Erythroblast (primary cell): ENCODE data around the gene WDR13.

Experiments
- GATA1 ChIP-seq: IDR thresholded peaks from 2 replicates; pipeline ENCODE4 v1.6.1; 2011; ENCODE audit warnings: low read depth, mild to moderate bottlenecking, control low read depth, low read length, moderate library complexity
- POLR2A ChIP-seq: IDR thresholded peaks from 2 replicates; pipeline ENCODE4 v1.6.1; 2011; ENCODE audit warnings: mild to moderate bottlenecking, low read length

DNA sequence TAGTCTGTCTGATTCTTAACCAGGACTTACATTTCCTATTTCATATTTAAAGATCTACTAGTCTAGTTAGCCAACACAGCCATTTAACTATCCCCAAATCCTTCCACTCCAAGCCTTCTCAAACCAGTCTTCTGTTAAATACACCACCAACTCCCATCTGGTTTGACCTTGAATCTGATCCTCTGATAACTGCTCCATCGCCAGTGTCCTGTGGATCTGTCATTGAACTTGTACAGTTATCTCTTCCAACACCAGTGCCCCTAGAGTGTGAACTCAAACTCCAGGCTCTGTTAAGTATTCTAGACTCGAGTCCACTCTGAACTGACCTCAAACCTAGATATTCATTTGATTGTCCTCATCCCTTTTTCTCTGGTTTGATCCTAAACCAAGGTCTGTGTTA lies 14.4 kb downstream of the WDR13 start:
- TF ChIP-seq POLR2A (no peak), GATA1 (no peak)
